GDM1 (cell line): ENCODE results near the gene MTHFD2.
"Not testable (repeated sequence)": the region's sequence is repeated elsewhere in the genome, so short reads cannot be mapped to it uniquely, and the experiment has no call there.

ENCODE experiments used
- DNase-seq: peaks from one replicate; lab custom pipeline; 2025; lab: John Stamatoyannopoulos, UW

The MTHFD2 gene

DNA sequence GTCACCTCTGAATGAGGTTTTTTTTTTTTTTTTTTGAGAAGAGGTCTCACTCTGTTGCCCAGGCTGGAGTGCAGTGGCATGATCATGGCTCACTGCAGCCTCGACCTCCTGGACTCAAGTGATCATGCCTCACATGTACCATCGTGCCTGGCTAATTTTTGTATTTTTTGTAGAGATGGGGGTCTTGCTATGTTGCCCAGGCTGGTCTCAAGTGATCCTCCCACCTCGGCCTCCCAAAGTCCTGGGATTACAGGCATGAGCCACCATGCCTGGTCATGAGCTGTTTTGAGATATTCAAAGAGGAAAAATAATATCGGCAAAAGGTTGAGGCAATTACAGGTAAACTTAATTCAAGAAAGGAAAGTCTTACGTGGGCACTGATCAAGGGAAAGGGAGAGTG is 31.4 kb downstream of the MTHFD2 start:
- not testable (repeated sequence) for DNase-seq

DNA sequence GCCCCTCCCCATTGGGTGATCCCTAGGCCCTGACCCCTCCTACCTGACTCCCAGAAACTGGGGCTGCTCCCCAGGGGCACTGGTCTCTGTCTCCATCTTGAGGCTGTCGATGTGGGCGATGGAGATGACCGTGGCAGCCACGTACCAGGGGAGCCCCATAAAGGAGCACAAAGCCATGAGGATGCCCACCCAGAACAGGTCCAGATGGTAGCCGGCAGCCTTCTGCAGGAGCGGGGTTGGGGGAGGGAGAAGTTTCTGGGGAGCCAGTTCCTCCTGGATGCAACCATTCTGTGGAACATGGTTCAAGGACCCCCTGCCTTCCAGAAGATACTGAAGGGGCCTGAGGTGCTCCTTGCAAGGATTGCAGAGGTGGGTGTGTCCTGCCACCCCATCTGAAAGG is 34.0 kb downstream of the MTHFD2 start:
- DNase-seq = no peak

DNA sequence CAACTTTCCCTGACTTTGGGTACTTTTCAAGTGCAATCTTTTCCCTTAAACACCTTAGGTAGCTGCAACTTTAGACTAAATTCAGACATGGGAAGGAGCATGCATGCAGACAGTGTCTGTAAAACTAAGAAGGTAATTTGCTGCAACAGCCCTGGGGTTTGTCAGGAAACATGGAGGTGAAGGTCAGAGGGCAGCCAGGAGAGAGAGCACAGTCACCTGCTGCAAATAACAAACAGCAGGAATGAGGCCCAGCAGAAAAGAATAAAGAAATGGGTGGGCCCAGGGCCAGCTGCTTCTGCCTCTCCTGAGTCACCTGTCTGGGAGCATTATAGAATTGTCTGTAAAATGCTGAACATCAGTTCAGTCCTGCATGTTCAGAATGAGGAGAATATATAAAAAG is 35.2 kb downstream of the MTHFD2 start:
- no peak for DNase-seq

DNA sequence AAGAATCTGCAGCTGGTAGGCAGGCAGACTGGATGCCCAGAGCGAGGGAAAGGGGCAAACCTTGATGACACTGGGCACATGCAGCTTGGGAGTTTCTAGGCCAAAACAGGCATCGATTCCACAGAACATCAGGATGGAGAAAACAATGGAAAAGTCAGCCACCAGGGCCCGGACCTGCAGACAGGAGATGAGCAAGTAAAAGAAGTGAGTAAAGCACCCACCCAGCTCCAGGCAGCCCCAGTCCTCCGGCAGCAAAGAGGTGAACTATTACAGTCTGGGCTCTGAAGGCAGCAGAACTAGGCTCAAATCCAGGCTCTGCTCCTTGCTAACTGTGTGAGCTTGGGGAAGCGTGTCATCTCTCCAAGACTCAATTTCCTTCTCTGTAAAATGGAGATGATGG is 36.6 kb downstream of the MTHFD2 start:
- DNase-seq = no peak

DNA sequence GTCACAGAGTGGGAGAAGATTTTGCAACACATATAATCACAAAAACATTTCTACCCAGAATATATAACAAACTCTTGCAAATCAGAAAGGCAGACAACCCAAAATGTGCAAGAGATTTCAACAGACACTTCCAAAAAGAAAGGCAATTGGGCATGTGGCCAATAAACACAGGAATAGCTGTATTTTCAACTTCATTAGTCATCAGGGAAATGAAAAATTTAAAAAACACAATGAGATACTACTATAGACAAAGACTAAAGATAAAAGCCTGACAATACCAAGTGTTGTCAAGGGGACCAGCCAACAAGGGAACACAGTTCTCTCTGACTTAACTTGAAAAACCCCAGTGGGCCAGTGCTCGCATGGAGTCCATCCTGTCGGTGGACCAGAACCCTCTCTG is 40.5 kb downstream of the MTHFD2 start:
- no peak for DNase-seq

DNA sequence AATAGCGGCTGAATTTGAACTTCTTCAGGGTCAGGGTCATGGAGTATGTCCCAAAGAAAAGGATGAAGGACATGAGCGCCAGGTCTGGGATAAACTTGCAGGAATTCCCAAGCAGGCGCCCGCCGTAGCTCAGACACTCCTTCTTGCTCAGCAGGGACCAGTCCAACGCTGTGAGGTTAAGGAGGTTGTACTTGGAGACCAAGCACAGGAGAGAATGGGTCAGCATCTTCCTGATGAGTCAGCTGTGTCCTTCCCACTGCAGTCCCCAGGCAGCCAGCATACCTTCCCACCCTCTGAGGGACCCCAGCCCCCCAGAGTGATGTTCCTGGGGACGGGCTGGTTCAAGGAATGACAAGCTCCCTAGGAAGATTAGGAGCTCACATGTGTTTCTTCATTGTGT is 40.9 kb downstream of the MTHFD2 start:
- no peak for DNase-seq

DNA sequence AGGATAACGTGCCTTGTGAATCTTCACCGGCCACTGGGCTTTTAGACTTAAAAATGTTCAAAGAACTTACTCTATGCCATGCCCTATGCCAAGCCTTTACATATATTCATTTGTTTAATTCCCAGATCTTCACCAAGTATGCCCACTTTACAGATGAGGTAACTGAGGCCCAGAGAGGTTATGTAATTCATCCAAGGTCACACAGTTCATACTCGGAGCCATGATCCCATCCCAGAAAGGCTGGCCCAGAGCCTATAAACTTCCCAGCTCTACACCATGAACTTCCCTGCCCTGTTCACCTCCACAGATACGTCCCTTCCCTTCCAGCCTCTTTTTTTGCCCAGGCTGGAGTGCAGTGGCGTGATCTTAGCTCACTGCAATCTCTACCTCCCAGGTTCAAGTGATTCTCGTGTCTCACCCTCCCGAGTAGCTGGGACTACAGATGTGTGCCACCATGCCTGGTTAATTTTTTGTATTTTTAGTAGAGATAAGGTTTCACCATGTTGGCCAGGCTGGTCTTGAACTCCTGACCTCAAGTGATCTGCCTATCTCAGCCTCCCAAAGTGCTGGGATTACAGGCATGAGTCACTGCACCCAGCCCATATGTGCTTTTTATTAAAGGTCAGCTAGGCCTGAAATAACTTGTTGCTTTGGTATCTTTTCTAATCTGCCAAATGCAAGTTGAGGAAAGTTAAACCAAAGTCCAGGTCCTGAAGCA is 44.1 kb downstream of the MTHFD2 start:
- no peak for DNase-seq

DNA sequence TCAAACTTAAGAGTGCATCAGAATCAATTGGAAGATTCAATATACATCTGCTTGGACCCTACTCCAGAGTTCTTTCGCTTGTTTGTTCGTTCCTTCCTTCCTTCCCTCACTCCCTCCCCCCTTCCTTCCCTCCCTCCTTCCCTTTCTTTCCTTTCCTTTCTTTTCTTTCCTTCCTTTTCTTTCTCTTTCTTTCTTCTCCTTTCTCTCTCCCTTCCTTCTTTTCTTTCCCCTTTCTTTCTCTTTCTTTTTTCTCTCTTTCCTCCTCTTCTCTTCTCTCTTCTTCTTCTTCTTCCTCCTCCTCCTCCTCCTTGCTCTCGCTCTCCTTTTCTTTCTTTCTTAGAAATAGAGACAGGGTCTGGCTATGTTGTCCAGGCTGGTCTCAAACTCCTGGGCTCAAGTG is 45.9 kb downstream of the MTHFD2 start:
- DNase-seq = no peak

DNA sequence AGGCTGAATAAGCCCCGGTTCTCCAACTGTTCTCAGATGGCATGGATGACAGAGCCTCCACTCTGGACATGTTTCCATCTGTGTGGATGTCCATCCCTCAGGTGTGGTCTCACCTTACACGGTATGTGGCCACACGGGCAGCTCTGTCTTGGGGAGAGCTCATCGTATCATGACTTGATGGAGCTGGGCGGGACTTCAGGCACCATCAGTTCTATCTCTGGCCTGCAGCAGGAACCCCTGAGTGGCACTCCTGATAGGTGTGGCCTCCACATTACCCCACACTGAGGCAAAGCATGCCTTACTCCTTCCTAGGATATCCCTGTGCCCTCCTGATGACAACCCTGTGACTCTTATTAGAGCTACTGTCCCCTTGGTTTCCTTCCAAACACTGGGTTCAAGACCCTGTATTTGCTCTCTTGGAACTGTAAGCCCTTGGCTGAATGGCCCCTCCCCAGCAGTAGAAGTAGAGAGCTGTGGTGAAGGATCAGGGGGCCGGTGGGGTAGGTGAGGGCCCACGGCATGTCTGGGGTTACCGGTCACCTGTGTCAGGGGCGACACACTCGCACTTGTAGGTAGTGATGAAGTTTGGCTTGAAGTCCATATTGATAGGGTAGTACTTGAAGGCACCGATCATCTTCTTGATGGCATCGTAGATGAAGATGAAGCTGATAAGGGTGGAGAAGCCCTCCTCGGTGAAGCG is 48.2 kb downstream of the MTHFD2 start:
- no peak for DNase-seq

DNA sequence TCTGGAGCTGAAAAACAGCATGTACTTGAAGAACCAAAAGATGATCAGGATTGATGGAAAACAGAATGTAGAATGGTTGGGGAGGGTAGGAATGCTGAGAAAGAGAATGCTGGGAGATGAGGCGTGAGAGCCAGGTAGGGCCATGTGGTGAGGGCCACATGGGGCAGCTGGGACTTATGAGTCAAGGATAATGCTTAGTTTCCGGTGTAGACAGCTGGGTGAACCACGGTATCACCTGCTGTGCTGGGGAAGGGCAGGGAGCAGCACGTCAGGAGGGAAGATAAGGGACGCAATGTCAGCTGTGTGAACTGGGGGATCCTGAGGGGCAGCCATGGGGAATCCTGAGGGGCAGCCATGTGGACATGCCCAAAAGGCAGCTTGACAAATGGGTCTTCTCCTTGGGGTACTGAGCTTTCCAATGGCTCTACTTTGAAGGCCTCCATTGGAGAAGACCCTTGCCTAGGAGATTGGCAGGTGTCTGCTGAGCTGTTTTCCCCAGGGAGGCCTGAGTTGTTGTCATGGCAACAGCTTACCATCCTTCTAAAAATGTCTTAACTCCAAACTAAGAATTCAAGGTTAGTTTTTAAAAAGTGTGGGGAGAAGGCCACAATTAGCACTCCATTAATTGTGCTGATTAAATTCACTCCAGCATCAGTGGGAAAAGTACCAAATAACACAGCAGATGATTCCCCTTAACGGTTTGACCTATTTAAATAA is 51.1 kb downstream of the MTHFD2 start:
- DNase-seq = no peak

DNA sequence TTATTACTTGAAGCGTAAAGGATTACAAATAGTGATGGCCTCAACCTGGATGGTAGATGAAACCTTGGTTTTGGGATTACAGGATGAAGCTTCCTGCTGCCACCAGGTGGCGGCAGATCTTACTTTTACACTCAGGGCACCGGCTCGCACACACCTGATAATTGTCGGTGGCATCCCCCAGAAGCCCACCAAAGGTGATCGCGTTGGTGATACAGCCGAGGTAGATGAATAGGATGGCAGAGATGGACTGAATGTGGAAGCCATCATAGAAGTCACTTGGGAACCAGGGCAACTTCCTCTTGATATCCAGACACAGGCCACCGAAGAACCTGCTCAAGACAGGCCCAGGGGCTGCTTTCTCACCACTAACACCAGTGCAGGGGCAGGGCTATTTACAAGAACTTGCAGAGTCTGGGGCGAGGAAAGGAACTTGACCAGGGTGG is 51.8 kb downstream of the MTHFD2 start:
- no peak for DNase-seq

DNA sequence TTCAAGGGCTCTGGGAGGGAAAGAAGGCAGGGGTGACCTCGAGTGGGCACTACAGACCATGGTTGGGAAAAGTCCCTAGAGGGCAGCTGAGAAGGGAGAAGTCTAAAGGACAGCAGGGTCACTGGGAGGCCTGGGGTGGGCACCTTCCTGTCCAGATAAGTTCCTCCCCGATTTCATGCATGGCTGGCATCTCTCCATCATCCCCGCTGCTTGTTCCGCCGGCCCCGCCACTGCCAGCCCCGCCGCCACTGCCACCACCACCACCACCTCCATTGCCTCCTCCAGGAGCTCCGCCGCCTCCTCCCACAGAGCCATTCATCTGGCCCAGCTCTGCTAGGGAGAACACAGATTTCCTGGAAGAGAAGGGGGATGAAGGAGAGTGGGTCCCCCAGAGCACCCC is 53.6 kb downstream of the MTHFD2 start:
- DNase-seq = no peak

DNA sequence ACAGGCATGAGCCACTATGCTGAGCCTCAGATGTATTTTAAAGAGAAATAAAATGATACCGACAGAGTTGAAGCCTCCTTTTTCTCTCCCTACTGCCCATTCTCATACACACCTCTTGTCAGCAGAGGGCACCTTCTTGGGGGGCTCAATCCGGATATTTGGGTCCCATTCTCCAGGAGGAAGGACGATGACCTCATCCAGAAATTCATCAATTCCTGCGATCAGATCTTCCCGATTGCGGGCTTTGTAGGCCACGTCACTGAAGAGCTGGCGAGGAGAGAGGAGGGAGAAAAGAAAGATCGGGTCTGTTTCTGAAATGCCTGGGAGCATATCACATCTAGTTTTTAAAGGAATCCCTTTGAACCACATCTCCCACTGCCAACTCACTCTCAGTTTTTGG is 54.4 kb downstream of the MTHFD2 start:
- DNase-seq = no peak

DNA sequence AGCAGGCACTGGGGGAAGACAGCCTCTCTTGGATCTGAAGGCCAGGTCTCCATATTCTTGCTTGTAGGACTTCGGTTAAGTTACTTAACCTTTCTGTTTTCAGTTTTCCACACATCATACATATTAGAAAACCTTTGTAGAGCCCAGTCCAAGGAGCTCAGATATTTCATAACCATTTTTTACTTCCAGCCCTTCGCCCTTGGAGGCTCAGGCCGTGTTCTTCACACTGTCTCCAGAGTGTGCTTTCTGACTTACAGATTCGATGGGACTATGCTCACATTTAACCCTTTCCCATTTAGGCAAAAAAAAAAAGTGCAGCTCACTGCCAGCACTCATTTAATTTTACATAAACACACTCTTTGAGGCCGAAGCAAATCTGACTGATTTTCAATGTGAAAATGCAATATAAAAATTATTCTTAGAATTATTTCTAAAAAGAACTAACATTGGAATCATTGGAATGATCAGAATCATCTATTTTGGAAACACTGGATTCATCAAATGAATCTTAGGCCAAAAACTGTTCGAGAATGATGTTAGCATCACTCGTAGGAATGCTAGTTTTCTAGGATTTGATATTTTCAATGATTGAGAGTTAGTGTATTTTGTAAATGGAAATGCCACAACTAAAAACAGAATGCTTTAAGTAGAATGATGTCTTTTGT is 55.0 kb downstream of the MTHFD2 start:
- no peak for DNase-seq

DNA sequence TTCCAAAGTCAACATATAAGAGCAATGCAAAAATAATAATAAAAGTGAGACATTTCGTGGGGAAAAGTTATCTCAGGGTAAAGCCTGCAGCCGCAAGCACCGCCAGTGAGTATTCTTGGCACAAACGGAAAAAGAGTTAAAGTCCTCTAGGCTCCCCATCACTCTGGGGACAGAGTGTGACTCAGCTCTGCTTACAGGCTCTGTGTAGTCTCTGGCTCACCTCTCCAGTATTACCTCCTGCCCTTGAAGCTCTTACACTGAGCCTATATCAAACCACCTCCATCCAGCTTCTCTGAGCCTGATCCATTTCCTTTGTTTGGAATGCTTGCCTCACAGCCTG is 55.5 kb downstream of the MTHFD2 start:
- no peak for DNase-seq

DNA sequence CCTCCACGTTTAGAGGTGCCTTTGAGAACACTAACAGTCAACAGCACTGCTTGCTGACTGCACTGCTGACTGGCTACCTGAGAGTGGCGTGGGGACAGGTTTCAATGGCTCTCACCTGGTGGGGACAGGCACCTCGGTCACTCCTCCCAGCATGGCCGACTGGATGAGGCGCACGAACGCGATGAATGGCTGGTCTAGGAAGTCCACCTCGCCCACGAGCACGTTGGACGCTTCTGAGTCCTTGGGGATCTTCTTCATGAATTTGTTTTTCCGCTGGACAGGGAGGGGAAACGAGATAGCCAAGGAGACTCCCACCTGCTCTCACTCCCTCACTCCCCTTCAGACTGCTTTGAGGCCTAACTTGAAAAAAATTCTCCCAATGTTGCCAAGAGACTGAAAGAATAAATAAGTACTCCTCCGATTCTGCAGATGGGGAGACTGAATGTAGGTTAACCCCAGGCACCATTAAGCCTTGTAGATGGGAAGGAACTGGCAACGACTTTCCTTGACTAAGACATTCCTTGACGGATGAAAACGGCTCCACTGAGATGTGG is 57.3 kb downstream of the MTHFD2 start:
- DNase-seq = no peak

DNA sequence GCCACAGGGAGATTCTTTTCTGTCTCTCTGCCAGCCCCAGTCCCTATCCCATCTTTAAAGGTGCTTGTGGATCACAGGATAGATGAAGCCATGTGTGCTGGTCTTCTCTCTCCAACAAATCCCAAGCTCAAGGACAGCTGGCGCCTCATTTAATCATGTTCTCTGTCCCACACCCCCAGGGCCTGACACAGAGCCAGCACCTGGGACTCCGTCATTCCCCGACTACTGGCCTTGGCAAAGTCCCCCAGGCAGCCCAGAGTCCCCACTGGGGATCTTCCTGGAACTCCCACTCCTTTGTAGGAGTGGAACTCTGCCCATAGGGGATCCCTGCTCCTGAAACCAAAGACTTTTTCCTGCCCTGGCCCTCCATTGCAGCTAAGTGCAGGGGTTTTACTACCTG is 60.8 kb downstream of the MTHFD2 start:
- no peak for DNase-seq

DNA sequence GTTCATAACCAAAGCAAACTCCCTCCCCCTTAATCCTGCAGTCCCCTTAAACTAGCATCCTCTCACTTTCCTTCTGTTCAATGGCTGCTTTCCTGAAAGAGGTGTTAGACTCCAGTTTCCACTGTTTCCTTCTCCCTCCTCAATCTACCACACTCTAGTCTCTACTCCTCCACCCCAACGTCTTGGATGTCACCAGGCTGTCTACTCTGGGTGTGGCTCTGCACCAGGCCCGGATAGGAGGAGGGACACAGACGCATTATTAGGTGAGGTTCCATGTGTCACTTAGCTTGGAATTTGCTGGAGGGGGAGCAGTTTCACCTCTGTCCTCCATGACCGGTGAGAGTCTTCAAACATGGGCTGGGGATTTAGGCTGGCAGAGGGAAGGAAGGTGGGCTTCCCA is 61.3 kb downstream of the MTHFD2 start:
- no peak for DNase-seq

DNA sequence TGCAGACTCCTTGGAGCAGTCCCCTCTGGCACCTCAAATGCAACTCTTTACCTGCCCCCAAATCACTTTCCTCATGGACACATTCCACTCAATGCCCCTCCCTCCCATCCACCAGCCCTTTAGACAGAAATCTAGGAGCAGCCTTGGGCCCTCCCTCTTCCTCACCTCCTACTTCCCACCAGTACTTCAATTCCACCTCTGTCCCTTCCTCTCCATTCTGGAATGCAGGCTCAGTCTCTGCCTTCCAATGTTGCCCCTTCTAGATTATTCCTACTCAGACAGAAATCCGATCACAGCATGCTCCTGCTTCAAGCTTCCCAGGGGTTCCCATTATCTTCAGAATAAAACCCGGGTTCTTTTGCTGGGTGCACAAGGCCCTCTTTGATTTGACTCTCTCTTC is 62.1 kb downstream of the MTHFD2 start:
- DNase-seq = no peak

DNA sequence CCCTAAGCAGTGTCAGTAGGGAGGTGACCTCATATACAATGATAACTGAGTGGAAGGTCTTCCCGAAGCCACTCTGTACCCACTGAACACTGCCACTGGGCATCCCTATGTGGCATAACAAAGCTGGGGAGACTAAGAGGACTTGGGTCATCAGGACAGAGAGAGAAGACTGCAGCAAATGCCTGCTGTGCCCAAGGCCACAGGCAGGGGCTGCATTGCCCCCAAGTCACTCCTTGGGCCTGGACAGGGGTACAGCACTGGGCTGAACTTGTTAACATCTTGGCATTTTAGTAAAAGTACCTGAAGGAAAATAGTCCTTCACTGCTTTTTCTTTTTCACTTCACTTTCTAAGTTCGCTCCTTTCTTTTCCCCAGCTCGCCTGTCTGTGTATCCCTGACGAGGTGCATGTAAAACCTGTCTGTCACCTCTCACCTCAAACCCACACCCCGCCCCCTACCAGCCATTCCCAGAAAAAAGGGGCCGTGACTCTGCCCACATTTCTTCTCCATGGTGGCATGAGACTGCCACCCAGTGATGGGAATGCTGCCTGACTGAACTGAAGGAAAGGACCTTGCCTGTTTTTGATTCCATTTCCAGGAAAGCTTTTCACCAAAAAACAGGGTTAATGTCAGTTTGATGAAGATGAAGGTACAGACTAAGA is 62.9 kb downstream of the MTHFD2 start:
- no peak for DNase-seq

DNA sequence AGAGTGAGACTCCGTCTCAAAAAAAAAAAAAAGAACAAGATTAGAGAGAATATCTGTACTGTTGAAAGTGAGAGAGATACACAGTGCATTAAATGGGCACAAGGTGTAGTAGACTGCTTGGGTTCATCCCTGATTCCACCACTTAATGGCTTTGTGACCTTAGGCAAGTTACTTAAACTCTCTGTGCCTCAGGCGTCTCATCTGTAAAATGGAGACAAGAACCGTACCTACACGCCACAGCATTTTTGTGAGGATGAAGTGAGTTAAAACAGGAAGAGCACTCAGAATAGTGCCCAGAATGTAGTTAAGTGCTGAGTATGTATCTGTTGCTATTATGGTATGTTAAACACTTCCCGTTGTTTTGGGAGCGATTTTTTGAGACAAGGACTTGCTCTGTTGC is 64.3 kb downstream of the MTHFD2 start:
- no peak for DNase-seq

DNA sequence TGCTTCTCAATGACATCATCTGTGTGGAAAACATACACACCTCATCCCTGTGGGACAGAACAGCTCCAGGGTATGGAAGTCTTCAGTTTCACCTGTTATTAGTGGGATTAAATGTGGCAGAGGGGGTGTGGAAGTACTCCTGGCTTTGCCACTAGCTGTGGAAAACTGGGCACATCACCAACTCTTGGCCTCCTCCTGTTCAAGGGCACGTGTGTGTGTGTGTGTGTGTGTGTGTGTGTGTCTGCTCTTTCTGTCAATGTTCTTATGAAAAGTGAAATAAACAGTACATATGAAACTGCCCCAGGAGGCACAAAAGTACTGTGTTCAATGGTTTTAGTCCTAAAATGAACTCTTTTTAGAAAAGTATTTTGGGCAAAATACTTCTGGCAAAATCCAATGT is 65.9 kb downstream of the MTHFD2 start:
- DNase-seq = no peak
